ENCODE measurements around the gene PLEKHG7. TPM values are rescaled to one million over a fixed set of nuclear protein-coding genes. Genes with fewer than 3 reads are reported as not detected.
A peak's percentile ranks its signal among the peaks of the same experiment; 100 is the strongest.

Gene PLEKHG7
- polyA plus RNA-seq, 1 donor (not counting 4 experiments of a cell fraction or from before 2014, with no cell fraction given): not detected

GRCh38 chr12:92654929-92655328 lies 47.9 kb upstream of the PLEKHG7 start:
- H2AFZ ChIP-seq (ENCODE audit: control insufficient read depth, low read length): no peak overlapping the region
- DNase-seq (ENCODE audit: low read depth, low spot score): no peak
- H3K4me1 ChIP-seq (ENCODE audit: control insufficient read depth, extremely low read depth, insufficient read depth, low read length): peaks cover 2% of the 10 kb centered on the region
- H4K20me1 ChIP-seq (ENCODE audit: control insufficient read depth, extremely low read depth, insufficient read depth, low read length): no peaks in the 10 kb centered on the region
- H3K9ac ChIP-seq (ENCODE audit: control insufficient read depth, extremely low read depth, insufficient read depth, low read length): no peak overlapping the region
- H3K79me2 ChIP-seq (ENCODE audit: control insufficient read depth, insufficient read depth, low read length): no peaks in the 10 kb centered on the region
- no peaks in the 10 kb centered on the region for H3K9me1 ChIP-seq (ENCODE audit: control insufficient read depth, extremely low read depth, insufficient read depth, low read length)
- no peaks in the 10 kb centered on the region for H3K36me3 ChIP-seq (ENCODE audit: control insufficient read depth in 2 of 2, extremely low read depth in 1 of 2, insufficient read depth in 2 of 2, low read length in 2 of 2)
- dilution Hi-C loops (cut with MboI; ENCODE audit: extremely low pct_ligation_motif_present, low sequenced_read_pairs): no loop called here
- H3K27ac ChIP-seq (ENCODE audit: control insufficient read depth, insufficient read depth, low read length): no peak overlapping the region
- H3K9me3 ChIP-seq (ENCODE audit: control insufficient read depth, low read depth, low read length): no peaks in the 10 kb centered on the region
- no peaks in the 10 kb centered on the region for H3K27me3 ChIP-seq (ENCODE audit: control insufficient read depth, extremely low read depth, insufficient read depth, low read length)
- peak; percentile 5 for FAIRE-seq
- TF ChIP-seq EZH2 (IDR thresholded peaks at IDR 0.05; ENCODE audit: low read length) (no peak), CTCF (optimal IDR thresholded peaks at IDR 0.05 in 1 of 3, IDR thresholded peaks at IDR 0.05 in 1 of 3, conservative IDR thresholded peaks at IDR 0.05 in 1 of 3; ENCODE audit: extremely low read depth in 1 of 3, insufficient read depth in 2 of 3, low read length in 3 of 3) (no peak)
- no peak overlapping the region for H3K4me3 ChIP-seq (ENCODE audit: control insufficient read depth in 2 of 3, extremely low read depth in 1 of 3, insufficient read depth in 2 of 3, low read depth in 1 of 3, low read length in 3 of 3)
- no peak overlapping the region for H3K4me2 ChIP-seq (ENCODE audit: control insufficient read depth, extremely low read depth, insufficient read depth, low read depth, low read length)

DNA sequence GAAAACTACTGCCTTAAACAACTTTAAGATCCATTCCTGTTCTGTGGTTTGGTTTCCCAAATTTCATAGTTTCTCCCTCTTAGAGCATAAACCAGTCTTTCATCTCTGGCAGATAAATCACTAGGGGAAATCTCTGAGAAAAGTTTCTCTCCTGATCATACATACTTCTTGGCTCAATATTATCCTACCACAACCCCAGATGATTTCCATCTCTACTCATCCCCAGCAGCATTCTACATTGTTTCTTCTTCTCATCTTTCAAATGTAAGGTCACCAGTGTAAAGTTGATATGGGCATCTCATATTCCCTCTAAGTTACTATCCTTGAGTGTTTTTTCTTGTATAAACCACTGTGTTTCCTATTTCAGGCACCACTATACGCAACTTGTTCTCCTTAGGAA lies 45.9 kb upstream of the PLEKHG7 start:
- Histone ChIP-seq H3K9me1 (ENCODE audit: control insufficient read depth, extremely low read depth, insufficient read depth, low read length) (no peaks in the 10 kb centered on the region), H4K20me1 (ENCODE audit: control insufficient read depth, extremely low read depth, insufficient read depth, low read length) (no peaks in the 10 kb centered on the region), H3K4me1 (ENCODE audit: control insufficient read depth, extremely low read depth, insufficient read depth, low read length) (no peaks in the 10 kb centered on the region), H3K36me3 (ENCODE audit: control insufficient read depth in 2 of 2, extremely low read depth in 1 of 2, insufficient read depth in 2 of 2, low read length in 2 of 2) (no peaks in the 10 kb centered on the region), H3K9me3 (ENCODE audit: control insufficient read depth, low read depth, low read length) (no peaks in the 10 kb centered on the region), H3K9ac (ENCODE audit: control insufficient read depth, extremely low read depth, insufficient read depth, low read length) (no peak overlapping the region), H3K79me2 (ENCODE audit: control insufficient read depth, insufficient read depth, low read length) (no peaks in the 10 kb centered on the region), H3K27me3 (ENCODE audit: control insufficient read depth, extremely low read depth, insufficient read depth, low read length) (no peaks in the 10 kb centered on the region), H2AFZ (ENCODE audit: control insufficient read depth, low read length) (no peak overlapping the region), H3K27ac (ENCODE audit: control insufficient read depth, insufficient read depth, low read length) (no peak overlapping the region), H3K4me3 (ENCODE audit: control insufficient read depth in 2 of 3, extremely low read depth in 1 of 3, insufficient read depth in 2 of 3, low read depth in 1 of 3, low read length in 3 of 3) (no peak overlapping the region), H3K4me2 (ENCODE audit: control insufficient read depth, extremely low read depth, insufficient read depth, low read depth, low read length) (no peak overlapping the region)
- TF ChIP-seq EZH2 (IDR thresholded peaks at IDR 0.05; ENCODE audit: low read length) (no peak), CTCF (optimal IDR thresholded peaks at IDR 0.05 in 1 of 3, IDR thresholded peaks at IDR 0.05 in 1 of 3, conservative IDR thresholded peaks at IDR 0.05 in 1 of 3; ENCODE audit: extremely low read depth in 1 of 3, insufficient read depth in 2 of 3, low read length in 3 of 3) (no peak)
- dilution Hi-C loops (cut with MboI; ENCODE audit: extremely low pct_ligation_motif_present, low sequenced_read_pairs): no loop called here
- FAIRE-seq: no peak
- no peak for DNase-seq (ENCODE audit: low read depth, low spot score)
